OCI-LY1 (cell line): Measurements from ENCODE around the gene LMBR1.

ENCODE experiments used
- EZH2 ChIP-seq: fragments of 200-600 bp; sonication (generic), shearing (Covaris generic); IDR thresholded peaks from 2 replicates; pipeline ENCODE4 v1.8.0; 2017; ENCODE audit warnings: borderline replicate concordance, mixed run types, mild to moderate bottlenecking, antibody characterized with exemption, low read length, moderate library complexity, mixed read lengths
- TF ChIP-seq, protein P1 (sequence below): fragments of 200-600 bp; sonication (generic), shearing (Covaris generic); IDR thresholded peaks from 2 replicates; pipeline ENCODE4 v1.5.1; 2017; ENCODE audit warnings: mild to moderate bottlenecking, antibody characterized with exemption, low read length, moderate library complexity, mixed read lengths

- TF ChIP-seq, protein P1, sequence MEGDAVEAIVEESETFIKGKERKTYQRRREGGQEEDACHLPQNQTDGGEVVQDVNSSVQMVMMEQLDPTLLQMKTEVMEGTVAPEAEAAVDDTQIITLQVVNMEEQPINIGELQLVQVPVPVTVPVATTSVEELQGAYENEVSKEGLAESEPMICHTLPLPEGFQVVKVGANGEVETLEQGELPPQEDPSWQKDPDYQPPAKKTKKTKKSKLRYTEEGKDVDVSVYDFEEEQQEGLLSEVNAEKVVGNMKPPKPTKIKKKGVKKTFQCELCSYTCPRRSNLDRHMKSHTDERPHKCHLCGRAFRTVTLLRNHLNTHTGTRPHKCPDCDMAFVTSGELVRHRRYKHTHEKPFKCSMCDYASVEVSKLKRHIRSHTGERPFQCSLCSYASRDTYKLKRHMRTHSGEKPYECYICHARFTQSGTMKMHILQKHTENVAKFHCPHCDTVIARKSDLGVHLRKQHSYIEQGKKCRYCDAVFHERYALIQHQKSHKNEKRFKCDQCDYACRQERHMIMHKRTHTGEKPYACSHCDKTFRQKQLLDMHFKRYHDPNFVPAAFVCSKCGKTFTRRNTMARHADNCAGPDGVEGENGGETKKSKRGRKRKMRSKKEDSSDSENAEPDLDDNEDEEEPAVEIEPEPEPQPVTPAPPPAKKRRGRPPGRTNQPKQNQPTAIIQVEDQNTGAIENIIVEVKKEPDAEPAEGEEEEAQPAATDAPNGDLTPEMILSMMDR: no peak
- no peak for TF ChIP-seq EZH2
Observed at GRCh38 chr7:156942708-156943090, 49.7 kb upstream of the LMBR1 start.
